IMR-90 (cell line): ENCODE results near the gene ARID3C. TPM values are rescaled to one million over a fixed set of nuclear protein-coding genes. Genes with fewer than 3 reads are reported as not detected.

ENCODE experiments used
- ATAC-seq: fragments of 200-7000 bp; cut with Tn5 transposase; 2 replicates; pipeline ENCODE4 v1.9.1; 2020; ENCODE audit warnings: low read depth, mild to moderate bottlenecking, moderate library complexity
- BruUV-seq: library from RNA; stranded (reverse); fragments of 400-500 nt; replicated peaks from 2 replicates; lab custom pipeline; 2021; lab: Mats Ljungman, UMichigan
- CTCF ChIA-PET: fragments of 300-600 bp; formaldehyde crosslinking; extraction: SDS; loops from one replicate; lab custom pipeline; 2021; ENCODE audit warnings: antibody characterized with exemption; lab: Yijun Ruan, JAX
- POLR2A ChIA-PET: fragments of 300-600 bp; sonication (Branson Sonifier 250); formaldehyde crosslinking; loops from one replicate; lab custom pipeline; 2022; ENCODE audit warnings: antibody characterized with exemption; ENCODE audit not compliant: unreplicated experiment; lab: Charles Lee
- DNase-seq: peaks from one replicate; pipeline ENCODE4 v3.0.0; 2013
- H2AFZ ChIP-seq: replicated peaks from 2 replicates; pipeline ENCODE3; 2013; ENCODE audit warnings: low read length, mild to moderate bottlenecking; ENCODE audit not compliant: poor library complexity
- H2AK5ac ChIP-seq: 2 replicates; pipeline ENCODE4 v1.6.1; 2013; ENCODE audit warnings: low read depth, low read length, inconsistent platforms
- H2AK9ac ChIP-seq: replicated peaks from 2 replicates; pipeline ENCODE3; 2013; ENCODE audit warnings: mild to moderate bottlenecking, low read depth, low read length, moderate library complexity; ENCODE audit not compliant: poor library complexity
- H2BK120ac ChIP-seq: 2 replicates; pipeline ENCODE4 v1.6.1; 2013; ENCODE audit warnings: low read depth, low read length, inconsistent platforms
- H2BK15ac ChIP-seq: 3 replicates; pipeline ENCODE4 v1.6.1; 2013; ENCODE audit warnings: low read depth, low read length, inconsistent platforms
- H2BK20ac ChIP-seq: 2 replicates; pipeline ENCODE4 v1.6.1; 2013; ENCODE audit warnings: low read depth, mild to moderate bottlenecking, inconsistent platforms, low read length, moderate library complexity
- H2BK5ac ChIP-seq: 2 replicates; pipeline ENCODE4 v1.6.1; 2013; ENCODE audit warnings: mild to moderate bottlenecking, low read depth, low read length, inconsistent platforms; ENCODE audit not compliant: poor library complexity, severe bottlenecking
- H3K14ac ChIP-seq: replicated peaks from 2 replicates; pipeline ENCODE4 v1.6.1; 2013; ENCODE audit warnings: low read depth, low read length, inconsistent platforms
- H3K18ac ChIP-seq: 2 replicates; pipeline ENCODE4 v1.6.1; 2013; ENCODE audit warnings: low read depth, low read length, control low read depth
- H3K23ac ChIP-seq: 2 replicates; pipeline ENCODE4 v1.6.1; 2013; ENCODE audit warnings: low read depth, low read length, inconsistent platforms
- H3K27ac ChIP-seq: 2 replicates; pipeline ENCODE4 v1.5.1; 2013; ENCODE audit warnings: mild to moderate bottlenecking, control low read depth, low read length; ENCODE audit not compliant: insufficient read depth
- H3K27me3 ChIP-seq: 2 replicates; pipeline ENCODE4 v1.6.1; 2013; ENCODE audit warnings: low read length; ENCODE audit not compliant: control insufficient read depth, insufficient read depth
- H3K36me3 ChIP-seq: 2 replicates; pipeline ENCODE4 v1.6.1; 2013; ENCODE audit warnings: low read length, mixed read lengths; ENCODE audit not compliant: control insufficient read depth, insufficient read depth
- H3K4ac ChIP-seq: 2 replicates; pipeline ENCODE4 v1.6.1; 2013; ENCODE audit warnings: low read depth, low read length, inconsistent platforms
- H3K4me1 ChIP-seq: 2 replicates; pipeline ENCODE4 v1.6.1; 2013; ENCODE audit warnings: low read length, mixed read lengths; ENCODE audit not compliant: control insufficient read depth, insufficient read depth
- H3K4me2 ChIP-seq: 2 replicates; pipeline ENCODE4 v1.6.1; 2013; ENCODE audit warnings: low read depth, mild to moderate bottlenecking, control low read depth, low read length, moderate library complexity
- H3K4me3 ChIP-seq: 2 replicates; pipeline ENCODE4 v1.5.1; 2013; ENCODE audit warnings: low read depth, mild to moderate bottlenecking, control low read depth, low read length, moderate library complexity; ENCODE audit not compliant: insufficient read depth
- H3K56ac ChIP-seq: 2 replicates; pipeline ENCODE4 v1.6.1; 2013; ENCODE audit warnings: low read length, inconsistent platforms; ENCODE audit not compliant: insufficient read depth; ENCODE audit errors: extremely low read depth
- H3K79me1 ChIP-seq, 2 experiments: 2 replicates each; pipeline ENCODE4 v1.6.1; 2013; ENCODE audit warnings: low read length in 2 of 2, inconsistent platforms in 1 of 2, low read depth in 1 of 2
- H3K9ac ChIP-seq: 2 replicates; pipeline ENCODE4 v1.6.1; 2013; ENCODE audit warnings: low read depth, low read length, control low read depth
- H3K9me1 ChIP-seq: 2 replicates; pipeline ENCODE4 v1.6.1; 2013; ENCODE audit warnings: low read length, inconsistent platforms; ENCODE audit not compliant: insufficient read depth
- H3K9me3 ChIP-seq: 2 replicates; pipeline ENCODE4 v1.6.1; 2013; ENCODE audit warnings: low read length; ENCODE audit not compliant: control insufficient read depth, insufficient read depth
- H4K20me1 ChIP-seq: 2 replicates; pipeline ENCODE4 v1.6.1; 2013; ENCODE audit warnings: low read length, inconsistent platforms; ENCODE audit not compliant: insufficient read depth
- H4K5ac ChIP-seq: 2 replicates; pipeline ENCODE4 v1.6.1; 2013; ENCODE audit warnings: mild to moderate bottlenecking, low read depth, low read length, control low read depth
- H4K8ac ChIP-seq, 2 experiments: 2 replicates each; pipeline ENCODE4 v1.6.1; 2013; ENCODE audit warnings: low read depth in 2 of 2, low read length in 2 of 2, control low read depth in 1 of 2, inconsistent platforms in 1 of 2
- H4K91ac ChIP-seq: 2 replicates; pipeline ENCODE4 v1.6.1; 2013; ENCODE audit warnings: low read depth, low read length, inconsistent platforms; ENCODE audit not compliant: insufficient read depth
- BHLHE40 ChIP-seq: fragments of 150-350 bp; IDR thresholded peaks from 2 replicates; pipeline ENCODE4 v1.6.1; 2016; ENCODE audit warnings: mild to moderate bottlenecking, low read depth, low read length
- CEBPB ChIP-seq: IDR thresholded peaks from 2 replicates; pipeline ENCODE4 v1.6.1; 2012; ENCODE audit warnings: low read depth, low read length, improper control_type of control experiment
- CHD1 ChIP-seq: IDR thresholded peaks from 2 replicates; pipeline ENCODE4 v1.6.1; 2012; ENCODE audit warnings: low read depth, low read length, improper control_type of control experiment
- CTCF ChIP-seq: conservative IDR thresholded peaks from 2 replicates; pipeline ENCODE4 v1.5.1; 2012; ENCODE audit warnings: mild to moderate bottlenecking, low read depth, low read length, improper control_type of control experiment
- ELK1 ChIP-seq: fragments of 150-350 bp; IDR thresholded peaks from 2 replicates; pipeline ENCODE4 v1.6.1; 2016; ENCODE audit warnings: low read depth, mild to moderate bottlenecking, low read length, moderate library complexity, borderline replicate concordance
- FOS ChIP-seq: fragments of 150-350 bp; IDR thresholded peaks from 2 replicates; pipeline ENCODE4 v1.6.1; 2016; ENCODE audit warnings: low read depth, low read length
- MAFK ChIP-seq: IDR thresholded peaks from 2 replicates; pipeline ENCODE4 v1.6.1; 2012; ENCODE audit warnings: low read depth, low read length, improper control_type of control experiment
- MAZ ChIP-seq: IDR thresholded peaks from 2 replicates; pipeline ENCODE4 v1.6.1; 2012; ENCODE audit warnings: low read depth, mild to moderate bottlenecking, low read length, improper control_type of control experiment, moderate library complexity, borderline replicate concordance
- MXI1 ChIP-seq: IDR thresholded peaks from 2 replicates; pipeline ENCODE4 v1.6.1; 2012; ENCODE audit warnings: low read depth, mild to moderate bottlenecking, low read length, moderate library complexity, borderline replicate concordance
- NFE2L2 ChIP-seq: fragments of 150-350 bp; IDR thresholded peaks from 2 replicates; pipeline ENCODE4 v1.6.1; 2016; ENCODE audit warnings: low read depth, mild to moderate bottlenecking, low read length
- POLR2A ChIP-seq: IDR thresholded peaks from 2 replicates; pipeline ENCODE4 v1.6.1; 2012; ENCODE audit warnings: mild to moderate bottlenecking, low read depth, low read length
- RAD21 ChIP-seq: IDR thresholded peaks from 2 replicates; pipeline ENCODE4 v1.6.1; 2012; ENCODE audit warnings: low read length, improper control_type of control experiment
- RCOR1 ChIP-seq: IDR thresholded peaks from 2 replicates; pipeline ENCODE4 v1.6.1; 2012; ENCODE audit warnings: mild to moderate bottlenecking, low read length, improper control_type of control experiment; ENCODE audit not compliant: insufficient replicate concordance
- RFX5 ChIP-seq: IDR thresholded peaks from 2 replicates; pipeline ENCODE4 v1.8.0; 2012; ENCODE audit warnings: low read depth, mild to moderate bottlenecking, low read length, moderate library complexity
- SMC3 ChIP-seq: fragments of 150-350 bp; IDR thresholded peaks from 2 replicates; pipeline ENCODE4 v1.6.1; 2016; ENCODE audit warnings: low read depth, mild to moderate bottlenecking, antibody characterized with exemption, low read length, moderate library complexity
- USF2 ChIP-seq: fragments of 150-350 bp; IDR thresholded peaks from 2 replicates; pipeline ENCODE4 v1.6.1; 2017; ENCODE audit warnings: mild to moderate bottlenecking, antibody characterized with exemption, low read length, low read depth
- WGBS, 2 experiments: methylation state at CpG; one replicate each; pipeline versions ENCODE4 v1.1.5 to v1.1.7; 2013; ENCODE audit warnings: missing lambda C conversion rate in 2 of 2; ENCODE audit not compliant: insufficient read length in 1 of 2; ENCODE audit errors: extremely low coverage in 2 of 2; 5-methylcytosine and 5-hydroxymethylcytosine counted together
- dilution Hi-C: fragments of 300-500 bp; cut with HindIII; formaldehyde crosslinking; loops from one replicate; pipeline ENCODE4 v1.14.3; 2018; ENCODE audit warnings: low sequenced_read_pairs; ENCODE audit not compliant: unreplicated experiment
- in situ Hi-C: fragments of 300-500 bp; cut with MboI; formaldehyde crosslinking; loops from 3 replicates; pipeline ENCODE4 v1.14.3; 2019; ENCODE audit warnings: low sequenced_read_pairs, inconsistent platforms, mixed read lengths
- intact Hi-C: fragments of 100-400 bp; cut with micrococcal nuclease; formaldehyde crosslinking; loops from 2 replicates; pipeline ENCODE4 v1.10.0; 2022
- polyA plus RNA-seq, 3 experiments: library from polyadenylated mRNA; depleted of rRNA; stranded (reverse); fragments of >200 nt; gene quantifications; 2 replicates each; pipeline ENCODE4 v1.2.3, GENCODE V29; 2012; ENCODE audit warnings: low replicate concordance in 1 of 3
- total RNA-seq: library from RNA; depleted of rRNA; stranded (reverse); fragments of >200 nt; gene quantifications from 2 replicates; pipeline ENCODE4 v1.2.3, GENCODE V29; 2012

ARID3C gene
- total and polyA plus RNA-seq, 2 of the 4 experiments (the other 2 are of a cell fraction), result 0.07 TPM; not detected in 1

GRCh38 chr9:34582787-34583186 is 46.1 kb downstream of the ARID3C start:
- no peak overlapping the region for H3K4ac ChIP-seq
- in situ Hi-C loops, result no loop called here
- H4K91ac ChIP-seq, result no peak overlapping the region
- peaks cover 94% of the 10 kb centered on the region for H3K27me3 ChIP-seq
- H3K4me3 ChIP-seq, result no peak overlapping the region
- no peak overlapping the region for H2BK5ac ChIP-seq
- H2BK120ac ChIP-seq, result no peak overlapping the region
- H3K79me1 ChIP-seq, result no peaks in the 10 kb centered on the region
- no peak overlapping the region for H4K5ac ChIP-seq
- no peak overlapping the region for H3K4me2 ChIP-seq
- H3K23ac ChIP-seq, result no peak overlapping the region
- no peak overlapping the region for H3K18ac ChIP-seq
- ATAC-seq (no peak), DNase-seq (no peak)
- no peak for TF ChIP-seq CHD1
- TF ChIP-seq BHLHE40, result no peak
- no peak for TF ChIP-seq USF2
- TF ChIP-seq MAZ, result no peak
- TF ChIP-seq RAD21, result no peak
- no peak for TF ChIP-seq FOS
- TF ChIP-seq CEBPB, result no peak
- TF ChIP-seq RFX5, result no peak
- no peak for TF ChIP-seq POLR2A
- TF ChIP-seq CTCF, result no peak
- no peak for TF ChIP-seq MXI1
- TF ChIP-seq ELK1, result no peak
- TF ChIP-seq NFE2L2, result no peak
- TF ChIP-seq RCOR1, result no peak
- TF ChIP-seq SMC3, result no peak
- no peak for TF ChIP-seq MAFK
- H2AK9ac ChIP-seq, result no peak overlapping the region
- POLR2A ChIA-PET, result no interaction called here
- no peak overlapping the region for H2BK20ac ChIP-seq
- H3K9ac ChIP-seq, result no peak overlapping the region
- H4K8ac ChIP-seq, result no peak overlapping the region
- no CpG with 5 or more reads among the region's 5 CpGs for WGBS, 2 experiments
- H3K9me3 ChIP-seq, result no peaks in the 10 kb centered on the region
- BruUV-seq, result no TSS peak
- dilution Hi-C loops, result no loop called here
- H3K56ac ChIP-seq, result no peak overlapping the region
- H2AK5ac ChIP-seq, result no peak overlapping the region
- no peak overlapping the region for H2BK15ac ChIP-seq
- intact Hi-C loops, result no loop called here
- no peak overlapping the region for H3K27ac ChIP-seq
- no peaks in the 10 kb centered on the region for H3K36me3 ChIP-seq
- CTCF ChIA-PET, result no interaction called here
- H3K4me1 ChIP-seq, result no peaks in the 10 kb centered on the region
- H3K14ac ChIP-seq, result no peak overlapping the region
- no peaks in the 10 kb centered on the region; the same call in 1 of the 2 replicates for H3K9me1 ChIP-seq
- H4K20me1 ChIP-seq, result no peaks in the 10 kb centered on the region; the same call in 1 of the 2 replicates
- H2AFZ ChIP-seq, result no peak overlapping the region
